SK-MEL-5 (cell line): ENCODE data around the gene PHOX2A. TPM values are rescaled to one million over a fixed set of nuclear protein-coding genes. Genes with fewer than 3 reads are reported as not detected.
"Not testable (repeated sequence)": the region's sequence is repeated elsewhere in the genome, so short reads cannot be mapped to it uniquely, and the experiment has no call there.

Source experiments
- DNase-seq: peaks from one replicate; pipeline ENCODE4 v3.0.0-alpha.2; 2016; ENCODE audit warnings: low read depth, low spot score
- in situ Hi-C: cut with HindIII; loops from 2 replicates; pipeline ENCODE4 v1.10.0; 2016; ENCODE audit warnings: low sequenced_read_pairs, high pct_unique_total_duplicates, low pct_unique_long_range_greater_than_20kb
- polyA plus RNA-seq, 2 experiments: library from polyadenylated mRNA; depleted of rRNA; stranded (reverse); fragments of >200 nt; gene quantifications; 2 replicates each; pipeline ENCODE4 v1.2.3, GENCODE V29; 2015
- total RNA-seq: library from RNA; depleted of rRNA; stranded (reverse); fragments of >200 nt; shearing (Covaris generic); gene quantifications from 2 replicates; pipeline ENCODE4 v1.2.3, GENCODE V29; 2014; rRNA removed

The PHOX2A gene
- total RNA-seq = not detected in 2 replicates
- polyA plus RNA-seq (2015; cell fraction: cytosol; rRNA removed) = not detected in 2 replicates
- polyA plus RNA-seq (2015; cell fraction: nucleus; rRNA removed) = not detected in 2 replicates

- no peak for DNase-seq
- in situ Hi-C loops = no loop called here
Measured at GRCh38 chr11:72244060-72244360, at the start of gene PHOX2A. Gene PHOX2A (minus strand): TSS chr11:72244176. CDS start chr11:72244004, 172 bp downstream.

GRCh38 chr11:72293391-72293790 lies 49.4 kb upstream of the PHOX2A start:
- in situ Hi-C loops = no loop called here
- no peak for DNase-seq

GRCh38 chr11:72292106-72292785 lies 48.3 kb upstream of the PHOX2A start:
- DNase-seq = no peak
- in situ Hi-C loops = no loop called here

GRCh38 chr11:72290741-72291140 lies 46.8 kb upstream of the PHOX2A start:
- in situ Hi-C loops = not testable (repeated sequence)
- DNase-seq = peak; percentile 82

GRCh38 chr11:72287293-72287692 lies 43.3 kb upstream of the PHOX2A start:
- in situ Hi-C loops = no loop called here
- no peak for DNase-seq

GRCh38 chr11:72283947-72284346 lies 40.0 kb upstream of the PHOX2A start:
- DNase-seq = no peak
- in situ Hi-C loops = no loop called here

- no peak for DNase-seq
- in situ Hi-C loops = no loop called here
Measured at GRCh38 chr11:72280726-72281315, 36.8 kb upstream of the PHOX2A start.

- in situ Hi-C loops = no loop called here
- no peak for DNase-seq
Measured at GRCh38 chr11:72280037-72280436, 36.1 kb upstream of the PHOX2A start.

- DNase-seq = no peak
- in situ Hi-C loops = no loop called here
Measured at GRCh38 chr11:72278905-72279304, 34.9 kb upstream of the PHOX2A start.

GRCh38 chr11:72274435-72274834 lies 30.5 kb upstream of the PHOX2A start:
- in situ Hi-C loops = no loop called here
- DNase-seq = no peak

- no peak for DNase-seq
- in situ Hi-C loops = no loop called here
Measured at GRCh38 chr11:72271980-72272379, 28.0 kb upstream of the PHOX2A start.

GRCh38 chr11:72267956-72268617 lies 24.1 kb upstream of the PHOX2A start:
- no peak for DNase-seq
- in situ Hi-C loops = loop anchor here (10.0 kb wide), 1 partner anchor 77 kb away; no protein-coding TSS in a partner anchor

GRCh38 chr11:72266960-72267359 lies 23.0 kb upstream of the PHOX2A start:
- in situ Hi-C loops = loop anchor here (10.0 kb wide), 1 partner anchor 78 kb away; no protein-coding TSS in a partner anchor
- not testable (repeated sequence) for DNase-seq

- no peak for DNase-seq
- in situ Hi-C loops = loop anchor here (10.0 kb wide), 1 partner anchor 79 kb away; no protein-coding TSS in a partner anchor
Measured at GRCh38 chr11:72265951-72266350, 22.0 kb upstream of the PHOX2A start.

- no peak for DNase-seq
- in situ Hi-C loops = loop anchor here (10.0 kb wide), 1 partner anchor 81 kb away; no protein-coding TSS in a partner anchor
Measured at GRCh38 chr11:72263361-72263760, 19.4 kb upstream of the PHOX2A start.

GRCh38 chr11:72260574-72260973 lies 16.6 kb upstream of the PHOX2A start:
- in situ Hi-C loops = loop anchor here (10.0 kb wide), 1 partner anchor 84 kb away; no protein-coding TSS in a partner anchor
- DNase-seq = no peak

- in situ Hi-C loops = no loop called here
- no peak for DNase-seq
Measured at GRCh38 chr11:72259490-72259889, 15.5 kb upstream of the PHOX2A start.

GRCh38 chr11:72257570-72257969 lies 13.6 kb upstream of the PHOX2A start:
- in situ Hi-C loops = no loop called here
- no peak for DNase-seq
